WTC11 (cell line): ENCODE data around the gene SGCD. TPM values are rescaled to one million over a fixed set of nuclear protein-coding genes. Genes with fewer than 3 reads are reported as not detected.

ENCODE experiments used
- ATAC-seq: fragments of 200-7000 bp; cut with Tn5 transposase; 2 replicates; pipeline ENCODE4 v1.10.0; 2021; ENCODE audit warnings: mild to moderate bottlenecking, moderate library complexity
- CTCF ChIA-PET: fragments of 300-600 bp; sonication (Branson Sonifier 250); formaldehyde crosslinking; loops from one replicate; lab custom pipeline; 2021; ENCODE audit warnings: antibody characterized with exemption; lab: Charles Lee
- POLR2A ChIA-PET: fragments of 350-600 bp; sonication (Branson Sonifier 250); formaldehyde crosslinking; loops from one replicate; lab custom pipeline; 2021; ENCODE audit warnings: antibody characterized with exemption; lab: Charles Lee
- DNase-seq: peaks from one replicate; pipeline ENCODE4 v3.0.0; 2021; ENCODE audit warnings: low spot score
- H3K27ac Mint-ChIP-seq: 2 replicates; pipeline ENCODE4 v1.8.0; 2021; ENCODE audit warnings: mixed read lengths
- H3K27me3 Mint-ChIP-seq: 2 replicates; pipeline ENCODE4 v1.8.0; 2021; ENCODE audit warnings: low read depth, mild to moderate bottlenecking, moderate library complexity, mixed read lengths
- H3K36me3 Mint-ChIP-seq: 2 replicates; pipeline ENCODE4 v1.8.0; 2021; ENCODE audit warnings: mixed read lengths
- H3K4me1 Mint-ChIP-seq: 2 replicates; pipeline ENCODE4 v1.8.0; 2022; ENCODE audit warnings: mixed read lengths
- H3K4me3 Mint-ChIP-seq: 2 replicates; pipeline ENCODE4 v1.8.0; 2021; ENCODE audit warnings: mild to moderate bottlenecking, moderate library complexity, mixed read lengths
- H3K9me3 Mint-ChIP-seq: 2 replicates; pipeline ENCODE4 v1.8.0; 2021; ENCODE audit warnings: mixed read lengths
- ATF6 ChIP-seq: sonication (generic); formaldehyde crosslinking; IDR thresholded peaks from 2 replicates; pipeline ENCODE4 v1.8.1; 2023; ENCODE audit warnings: mild to moderate bottlenecking, missing genetic modification reagents
- CBFB ChIP-seq: sonication (generic); formaldehyde crosslinking; IDR thresholded peaks from 2 replicates; pipeline ENCODE4 v1.8.1; 2022; ENCODE audit warnings: mild to moderate bottlenecking, low read depth, missing genetic modification reagents
- CREB1 ChIP-seq: sonication (generic); formaldehyde crosslinking; IDR thresholded peaks from 2 replicates; pipeline ENCODE4 v1.8.0; 2023; ENCODE audit warnings: mild to moderate bottlenecking, missing genetic modification reagents
- E2F1 ChIP-seq: sonication (generic); formaldehyde crosslinking; IDR thresholded peaks from 2 replicates; pipeline ENCODE4 v1.8.0; 2022; ENCODE audit warnings: mild to moderate bottlenecking, missing genetic modification reagents
- ERG ChIP-seq: fragments of 250-450 bp; sonication (Bioruptor Pico); IDR thresholded peaks from 2 replicates; pipeline ENCODE4 v1.8.0; 2021; ENCODE audit warnings: mild to moderate bottlenecking
- ETV6 ChIP-seq: sonication (generic); formaldehyde crosslinking; IDR thresholded peaks from 2 replicates; pipeline ENCODE4 v1.8.1; 2022; ENCODE audit warnings: mild to moderate bottlenecking, missing genetic modification reagents
- JAZF1 ChIP-seq: fragments of 250-450 bp; sonication (Bioruptor Pico); IDR thresholded peaks from 2 replicates; pipeline ENCODE4 v1.9.0; 2021; ENCODE audit warnings: moderate library complexity, mild to moderate bottlenecking, inconsistent platforms
- JUN ChIP-seq: sonication (generic); formaldehyde crosslinking; IDR thresholded peaks from 2 replicates; pipeline ENCODE4 v1.8.0; 2023; ENCODE audit warnings: mild to moderate bottlenecking, missing genetic modification reagents
- OVOL2 ChIP-seq: fragments of 250-450 bp; sonication (Bioruptor Pico); IDR thresholded peaks from 2 replicates; pipeline ENCODE4 v1.9.0; 2021; ENCODE audit warnings: mild to moderate bottlenecking, borderline replicate concordance
- PRRX2 ChIP-seq: fragments of 250-450 bp; sonication (Bioruptor Pico); IDR thresholded peaks from 2 replicates; pipeline ENCODE4 v1.8.0; 2021; ENCODE audit warnings: mild to moderate bottlenecking
- RORB ChIP-seq: fragments of 250-450 bp; sonication (Bioruptor Pico); IDR thresholded peaks from 2 replicates; pipeline ENCODE4 v1.9.0; 2021; ENCODE audit warnings: mild to moderate bottlenecking
- USF2 ChIP-seq: sonication (generic); formaldehyde crosslinking; IDR thresholded peaks from 2 replicates; pipeline ENCODE4 v1.8.1; 2023; ENCODE audit warnings: mild to moderate bottlenecking, missing genetic modification reagents, moderate library complexity
- ZBTB21 ChIP-seq: sonication (generic); formaldehyde crosslinking; IDR thresholded peaks from 2 replicates; pipeline ENCODE4 v1.8.1; 2023; ENCODE audit warnings: mild to moderate bottlenecking, missing genetic modification reagents, borderline replicate concordance
- ZNF138 ChIP-seq: sonication (generic); formaldehyde crosslinking; conservative IDR thresholded peaks from 2 replicates; pipeline ENCODE4 v1.8.1; 2022; ENCODE audit warnings: mild to moderate bottlenecking, moderate library complexity, missing genetic modification reagents
- ZNF263 ChIP-seq: sonication (generic); formaldehyde crosslinking; IDR thresholded peaks from 2 replicates; pipeline ENCODE4 v1.8.1; 2022; ENCODE audit warnings: low read depth, mild to moderate bottlenecking, moderate library complexity, missing genetic modification reagents
- ZNF396 ChIP-seq: fragments of 250-450 bp; sonication (Bioruptor Pico); IDR thresholded peaks from 2 replicates; pipeline ENCODE4 v1.8.0; 2021; ENCODE audit warnings: mild to moderate bottlenecking, moderate library complexity, borderline replicate concordance
- ZNF423 ChIP-seq: fragments of 250-450 bp; sonication (Bioruptor Pico); IDR thresholded peaks from 2 replicates; pipeline ENCODE4 v2.1.2; 2022; ENCODE audit warnings: mild to moderate bottlenecking, moderate library complexity
- ZNF512 ChIP-seq: sonication (generic); formaldehyde crosslinking; IDR thresholded peaks from 2 replicates; pipeline ENCODE4 v1.8.1; 2022; ENCODE audit warnings: missing genetic modification reagents, borderline replicate concordance
- total RNA-seq: library from RNA; stranded (reverse); gene quantifications from 3 replicates; pipeline ENCODE4 v1.2.3, GENCODE V29; 2021
- TF ChIP-seq, protein P1 (sequence below): fragments of 250-450 bp; sonication (Bioruptor Pico); IDR thresholded peaks from 2 replicates; pipeline ENCODE4 v1.9.0; 2021; ENCODE audit warnings: mild to moderate bottlenecking
- TF ChIP-seq, protein P2 (sequence below): sonication (generic); formaldehyde crosslinking; conservative IDR thresholded peaks from 2 replicates; pipeline ENCODE4 v1.8.1; 2023; ENCODE audit warnings: mild to moderate bottlenecking, low read depth, missing genetic modification reagents, moderate library complexity
- TF ChIP-seq, protein P3 (sequence below): sonication (generic); formaldehyde crosslinking; IDR thresholded peaks from 2 replicates; pipeline ENCODE4 v1.8.1; 2022; ENCODE audit warnings: mild to moderate bottlenecking, moderate library complexity, missing genetic modification reagents

Gene SGCD
- total RNA-seq, 1 experiment from 2014 or later: 0.33 TPM

DNA sequence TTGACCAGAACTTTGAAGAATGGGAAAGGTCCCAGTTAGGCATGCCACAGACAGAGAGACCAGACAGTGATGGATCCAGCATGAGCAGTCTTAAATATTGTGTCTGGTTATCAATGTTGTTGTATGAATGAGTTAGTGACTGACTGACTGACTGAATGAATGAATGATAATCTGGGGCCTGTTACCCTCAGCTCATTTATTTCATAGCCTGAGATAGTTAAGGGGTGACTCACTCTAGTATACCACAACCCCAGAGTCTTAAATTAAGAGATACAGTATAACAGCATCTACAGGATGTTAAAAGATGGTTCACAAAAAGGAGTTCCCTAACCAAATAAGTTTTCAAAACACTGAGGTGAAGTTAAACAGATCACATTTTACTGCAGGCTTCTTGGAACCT is 133.5 kb downstream of the SGCD start (continued):
- no peak for TF ChIP-seq ATF6 (CRISPR knock-in tag)
- no peak for TF ChIP-seq ETV6 (CRISPR knock-in tag)
- TF ChIP-seq JAZF1 (CRISPR knock-in tag): no peak
- TF ChIP-seq PRRX2 (CRISPR knock-in tag): no peak
- TF ChIP-seq, protein P1, sequence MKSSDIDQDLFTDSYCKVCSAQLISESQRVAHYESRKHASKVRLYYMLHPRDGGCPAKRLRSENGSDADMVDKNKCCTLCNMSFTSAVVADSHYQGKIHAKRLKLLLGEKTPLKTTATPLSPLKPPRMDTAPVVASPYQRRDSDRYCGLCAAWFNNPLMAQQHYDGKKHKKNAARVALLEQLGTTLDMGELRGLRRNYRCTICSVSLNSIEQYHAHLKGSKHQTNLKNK (CRISPR knock-in tag): no peak
- no peak for TF ChIP-seq CREB1
- no peak for TF ChIP-seq ERG (CRISPR knock-in tag)
- no peak for TF ChIP-seq ZBTB21 (CRISPR knock-in tag)
- no peak for TF ChIP-seq ZNF396 (CRISPR knock-in tag)

DNA sequence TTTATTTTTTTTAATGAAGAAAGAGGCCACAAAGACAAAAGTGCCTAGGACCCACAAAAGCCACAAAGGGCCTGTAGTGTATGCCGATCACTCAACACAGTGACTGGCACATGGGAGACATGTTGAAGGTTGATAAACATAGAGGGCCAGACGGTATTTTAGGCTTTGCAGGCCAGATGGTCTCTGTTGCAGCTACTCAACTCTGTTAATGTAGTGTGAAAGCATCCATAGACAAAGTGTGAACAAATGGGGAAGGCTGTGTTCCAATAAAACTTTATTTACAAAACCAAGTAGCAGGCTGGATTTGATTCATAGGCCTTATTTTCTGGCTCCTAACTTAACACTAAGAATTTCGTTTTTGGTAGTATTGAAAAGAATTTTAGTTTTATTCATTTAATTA is 139.9 kb downstream of the SGCD start:
- Mint-ChIP-seq H3K9me3 (no peaks in the 10 kb centered on the region), H3K4me3 (no peak overlapping the region), H3K4me1 (no peaks in the 10 kb centered on the region), H3K27ac (no peak overlapping the region), H3K36me3 (no peaks in the 10 kb centered on the region), H3K27me3 (no peaks in the 10 kb centered on the region)
- no peak for TF ChIP-seq E2F1 (CRISPR knock-in tag)
- TF ChIP-seq ZNF138: no peak
- TF ChIP-seq, protein P2, sequence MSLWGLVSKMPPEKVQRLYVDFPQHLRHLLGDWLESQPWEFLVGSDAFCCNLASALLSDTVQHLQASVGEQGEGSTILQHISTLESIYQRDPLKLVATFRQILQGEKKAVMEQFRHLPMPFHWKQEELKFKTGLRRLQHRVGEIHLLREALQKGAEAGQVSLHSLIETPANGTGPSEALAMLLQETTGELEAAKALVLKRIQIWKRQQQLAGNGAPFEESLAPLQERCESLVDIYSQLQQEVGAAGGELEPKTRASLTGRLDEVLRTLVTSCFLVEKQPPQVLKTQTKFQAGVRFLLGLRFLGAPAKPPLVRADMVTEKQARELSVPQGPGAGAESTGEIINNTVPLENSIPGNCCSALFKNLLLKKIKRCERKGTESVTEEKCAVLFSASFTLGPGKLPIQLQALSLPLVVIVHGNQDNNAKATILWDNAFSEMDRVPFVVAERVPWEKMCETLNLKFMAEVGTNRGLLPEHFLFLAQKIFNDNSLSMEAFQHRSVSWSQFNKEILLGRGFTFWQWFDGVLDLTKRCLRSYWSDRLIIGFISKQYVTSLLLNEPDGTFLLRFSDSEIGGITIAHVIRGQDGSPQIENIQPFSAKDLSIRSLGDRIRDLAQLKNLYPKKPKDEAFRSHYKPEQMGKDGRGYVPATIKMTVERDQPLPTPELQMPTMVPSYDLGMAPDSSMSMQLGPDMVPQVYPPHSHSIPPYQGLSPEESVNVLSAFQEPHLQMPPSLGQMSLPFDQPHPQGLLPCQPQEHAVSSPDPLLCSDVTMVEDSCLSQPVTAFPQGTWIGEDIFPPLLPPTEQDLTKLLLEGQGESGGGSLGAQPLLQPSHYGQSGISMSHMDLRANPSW: no peak
- CTCF ChIA-PET: no interaction called here
- DNase-seq (no peak), ATAC-seq (no peak)
- POLR2A ChIA-PET: no interaction called here

GRCh38 chr5:156469636-156470035 is 142.7 kb downstream of the SGCD start:
- ChIA-PET POLR2A (no interaction called here), CTCF (interaction anchor here (0.7 kb wide), 1 partner anchor 18 kb away, joined by 3 read pairs; no protein-coding TSS in a partner anchor)
- H3K4me3 Mint-ChIP-seq: no peak overlapping the region
- H3K9me3 Mint-ChIP-seq: no peaks in the 10 kb centered on the region
- H3K27me3 Mint-ChIP-seq: no peaks in the 10 kb centered on the region
- no peak overlapping the region for H3K27ac Mint-ChIP-seq
- no peak for ATAC-seq
- no peaks in the 10 kb centered on the region for H3K36me3 Mint-ChIP-seq
- H3K4me1 Mint-ChIP-seq: no peaks in the 10 kb centered on the region
- DNase-seq: no peak
- TF ChIP-seq, protein P2: no peak
- TF ChIP-seq ZNF423 (CRISPR knock-in tag) (no peak), ZNF263 (CRISPR knock-in tag) (no peak), USF2 (CRISPR knock-in tag) (no peak), CBFB (CRISPR knock-in tag) (no peak), ZNF512 (CRISPR knock-in tag) (no peak), RORB (no peak), JUN (CRISPR knock-in tag) (no peak), OVOL2 (CRISPR knock-in tag) (no peak)
- TF ChIP-seq, protein P3, sequence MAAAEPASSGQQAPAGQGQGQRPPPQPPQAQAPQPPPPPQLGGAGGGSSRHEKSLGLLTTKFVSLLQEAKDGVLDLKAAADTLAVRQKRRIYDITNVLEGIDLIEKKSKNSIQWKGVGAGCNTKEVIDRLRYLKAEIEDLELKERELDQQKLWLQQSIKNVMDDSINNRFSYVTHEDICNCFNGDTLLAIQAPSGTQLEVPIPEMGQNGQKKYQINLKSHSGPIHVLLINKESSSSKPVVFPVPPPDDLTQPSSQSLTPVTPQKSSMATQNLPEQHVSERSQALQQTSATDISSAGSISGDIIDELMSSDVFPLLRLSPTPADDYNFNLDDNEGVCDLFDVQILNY (CRISPR knock-in tag): no peak
